ENCODE results near the gene PRDM13.

PRDM13 gene

DNA sequence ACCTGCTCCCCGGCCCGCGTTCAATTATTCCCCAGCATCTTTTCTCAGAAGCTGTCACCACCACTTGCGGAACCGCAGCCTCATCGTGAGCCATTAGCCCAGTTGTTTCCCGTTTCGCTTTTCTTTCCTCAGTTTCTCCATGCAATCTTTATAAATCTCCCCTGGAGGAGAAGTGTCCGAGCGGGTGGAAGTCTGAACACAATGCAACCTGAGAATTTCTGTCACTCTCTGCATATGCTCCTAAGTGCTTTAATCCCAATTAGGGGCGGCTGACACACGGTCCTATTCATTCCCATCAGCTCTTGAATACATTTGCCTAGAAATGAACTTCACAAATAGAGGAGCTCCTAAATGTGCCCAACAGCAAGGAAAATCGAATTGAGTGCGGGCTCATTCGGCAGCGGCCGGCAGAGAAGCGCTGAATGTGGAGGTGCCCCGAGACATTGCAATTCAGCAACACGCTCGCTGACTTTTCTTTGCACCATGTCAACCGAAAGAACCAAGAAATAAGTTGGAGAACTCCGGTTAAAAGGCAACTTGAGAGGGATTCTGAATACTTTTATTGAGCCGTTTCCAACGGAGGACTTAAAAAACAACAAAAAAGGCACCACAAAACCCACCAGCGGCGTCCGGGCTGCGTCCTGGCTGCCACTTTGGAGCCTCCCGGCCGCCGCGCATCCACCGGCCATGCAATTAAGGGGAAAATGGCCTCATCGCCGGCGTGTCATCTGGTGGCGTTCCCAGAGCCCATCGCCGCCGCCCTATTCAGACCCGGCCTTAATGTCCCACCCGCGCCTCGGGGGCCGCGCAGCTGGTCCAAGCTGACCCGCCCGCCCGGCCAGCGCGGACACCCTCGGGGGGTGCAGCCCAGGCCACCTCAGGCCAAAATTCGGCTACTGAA lies 3.9 kb upstream of the PRDM13 start:
- Histone ChIP-seq H3K27ac (replicated peaks) (no peak overlapping the region), H3K4me3 (replicated peaks; ENCODE audit: insufficient read depth, low read length) (peak overlapping the region; percentile 39), H3K27me3 (ENCODE audit: insufficient read depth, poor library complexity, severe bottlenecking) (peaks cover 80% of the 10 kb centered on the region)
- no peak for TF ChIP-seq POLR2AphosphoS5 (IDR thresholded peaks at IDR 0.05; ENCODE audit: low read depth)
- TF ChIP-seq, protein P1, sequence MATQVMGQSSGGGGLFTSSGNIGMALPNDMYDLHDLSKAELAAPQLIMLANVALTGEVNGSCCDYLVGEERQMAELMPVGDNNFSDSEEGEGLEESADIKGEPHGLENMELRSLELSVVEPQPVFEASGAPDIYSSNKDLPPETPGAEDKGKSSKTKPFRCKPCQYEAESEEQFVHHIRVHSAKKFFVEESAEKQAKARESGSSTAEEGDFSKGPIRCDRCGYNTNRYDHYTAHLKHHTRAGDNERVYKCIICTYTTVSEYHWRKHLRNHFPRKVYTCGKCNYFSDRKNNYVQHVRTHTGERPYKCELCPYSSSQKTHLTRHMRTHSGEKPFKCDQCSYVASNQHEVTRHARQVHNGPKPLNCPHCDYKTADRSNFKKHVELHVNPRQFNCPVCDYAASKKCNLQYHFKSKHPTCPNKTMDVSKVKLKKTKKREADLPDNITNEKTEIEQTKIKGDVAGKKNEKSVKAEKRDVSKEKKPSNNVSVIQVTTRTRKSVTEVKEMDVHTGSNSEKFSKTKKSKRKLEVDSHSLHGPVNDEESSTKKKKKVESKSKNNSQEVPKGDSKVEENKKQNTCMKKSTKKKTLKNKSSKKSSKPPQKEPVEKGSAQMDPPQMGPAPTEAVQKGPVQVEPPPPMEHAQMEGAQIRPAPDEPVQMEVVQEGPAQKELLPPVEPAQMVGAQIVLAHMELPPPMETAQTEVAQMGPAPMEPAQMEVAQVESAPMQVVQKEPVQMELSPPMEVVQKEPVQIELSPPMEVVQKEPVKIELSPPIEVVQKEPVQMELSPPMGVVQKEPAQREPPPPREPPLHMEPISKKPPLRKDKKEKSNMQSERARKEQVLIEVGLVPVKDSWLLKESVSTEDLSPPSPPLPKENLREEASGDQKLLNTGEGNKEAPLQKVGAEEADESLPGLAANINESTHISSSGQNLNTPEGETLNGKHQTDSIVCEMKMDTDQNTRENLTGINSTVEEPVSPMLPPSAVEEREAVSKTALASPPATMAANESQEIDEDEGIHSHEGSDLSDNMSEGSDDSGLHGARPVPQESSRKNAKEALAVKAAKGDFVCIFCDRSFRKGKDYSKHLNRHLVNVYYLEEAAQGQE (IDR thresholded peaks at IDR 0.05; ENCODE audit: insufficient replicate concordance, low read depth): no peak
- TF ChIP-seq SPI1 (IDR thresholded peaks at IDR 0.05; ENCODE audit: borderline replicate concordance, low read depth): no peak
- TF ChIP-seq, protein P2, sequence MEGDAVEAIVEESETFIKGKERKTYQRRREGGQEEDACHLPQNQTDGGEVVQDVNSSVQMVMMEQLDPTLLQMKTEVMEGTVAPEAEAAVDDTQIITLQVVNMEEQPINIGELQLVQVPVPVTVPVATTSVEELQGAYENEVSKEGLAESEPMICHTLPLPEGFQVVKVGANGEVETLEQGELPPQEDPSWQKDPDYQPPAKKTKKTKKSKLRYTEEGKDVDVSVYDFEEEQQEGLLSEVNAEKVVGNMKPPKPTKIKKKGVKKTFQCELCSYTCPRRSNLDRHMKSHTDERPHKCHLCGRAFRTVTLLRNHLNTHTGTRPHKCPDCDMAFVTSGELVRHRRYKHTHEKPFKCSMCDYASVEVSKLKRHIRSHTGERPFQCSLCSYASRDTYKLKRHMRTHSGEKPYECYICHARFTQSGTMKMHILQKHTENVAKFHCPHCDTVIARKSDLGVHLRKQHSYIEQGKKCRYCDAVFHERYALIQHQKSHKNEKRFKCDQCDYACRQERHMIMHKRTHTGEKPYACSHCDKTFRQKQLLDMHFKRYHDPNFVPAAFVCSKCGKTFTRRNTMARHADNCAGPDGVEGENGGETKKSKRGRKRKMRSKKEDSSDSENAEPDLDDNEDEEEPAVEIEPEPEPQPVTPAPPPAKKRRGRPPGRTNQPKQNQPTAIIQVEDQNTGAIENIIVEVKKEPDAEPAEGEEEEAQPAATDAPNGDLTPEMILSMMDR (IDR thresholded peaks at IDR 0.05; ENCODE audit: insufficient read depth, low read length): no peak
- TF ChIP-seq GABPA (IDR thresholded peaks at IDR 0.05; ENCODE audit: low read depth): no peak
- no peak for DNase-seq (ENCODE audit: low read depth in 1 of 2, low spot score in 1 of 2)

DNA sequence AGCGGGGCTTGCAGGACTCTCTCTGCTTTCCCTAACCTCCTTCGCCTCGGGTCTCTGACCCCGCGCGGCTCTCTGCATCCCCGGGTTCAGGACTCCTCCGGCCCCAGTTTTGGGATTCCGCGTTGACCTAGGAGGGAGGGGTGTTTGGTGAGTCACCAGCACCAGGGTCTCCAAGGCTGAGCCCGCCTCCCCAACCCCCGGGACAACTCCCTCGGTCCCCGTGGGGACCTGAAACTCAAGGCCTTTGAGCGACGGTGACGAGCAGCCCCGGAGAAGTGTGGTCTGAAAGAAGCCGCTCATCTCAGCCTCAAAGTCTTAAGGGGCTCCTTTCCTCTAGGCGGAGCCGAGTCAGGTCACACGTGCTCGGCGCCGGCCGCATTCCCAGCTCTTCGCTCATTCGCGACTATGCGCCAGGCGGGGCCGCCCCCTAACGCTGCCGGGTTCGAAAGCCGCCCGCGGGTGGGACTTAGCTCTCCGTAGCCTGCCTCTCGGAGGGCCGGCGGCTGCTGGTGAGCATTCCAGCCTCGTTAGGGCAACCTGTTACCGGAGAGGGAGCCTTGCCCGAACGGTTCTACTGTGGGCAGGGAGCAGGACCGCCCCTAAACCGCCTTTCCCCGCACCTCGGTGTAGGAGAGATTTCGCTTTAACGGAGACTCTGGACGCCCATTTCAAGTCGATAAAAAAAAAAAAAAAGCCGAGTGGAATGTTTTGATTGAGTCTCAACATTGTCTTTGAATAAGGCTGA lies 3.0 kb upstream of the PRDM13 start:
- Histone ChIP-seq H3K27me3 (ENCODE audit: insufficient read depth, poor library complexity, severe bottlenecking) (peaks cover 83% of the 10 kb centered on the region), H3K4me3 (replicated peaks; ENCODE audit: insufficient read depth, low read length) (peak overlapping the region; percentile 39), H3K27ac (replicated peaks) (no peak overlapping the region)
- TF ChIP-seq, protein P1 (IDR thresholded peaks at IDR 0.05; ENCODE audit: insufficient replicate concordance, low read depth): no peak
- no peak for TF ChIP-seq GABPA (IDR thresholded peaks at IDR 0.05; ENCODE audit: low read depth)
- no peak for TF ChIP-seq POLR2AphosphoS5 (IDR thresholded peaks at IDR 0.05; ENCODE audit: low read depth)
- TF ChIP-seq, protein P2 (IDR thresholded peaks at IDR 0.05; ENCODE audit: insufficient read depth, low read length): no peak
- TF ChIP-seq SPI1 (IDR thresholded peaks at IDR 0.05; ENCODE audit: borderline replicate concordance, low read depth): no peak
- no peak for DNase-seq (ENCODE audit: low read depth in 1 of 2, low spot score in 1 of 2)

DNA sequence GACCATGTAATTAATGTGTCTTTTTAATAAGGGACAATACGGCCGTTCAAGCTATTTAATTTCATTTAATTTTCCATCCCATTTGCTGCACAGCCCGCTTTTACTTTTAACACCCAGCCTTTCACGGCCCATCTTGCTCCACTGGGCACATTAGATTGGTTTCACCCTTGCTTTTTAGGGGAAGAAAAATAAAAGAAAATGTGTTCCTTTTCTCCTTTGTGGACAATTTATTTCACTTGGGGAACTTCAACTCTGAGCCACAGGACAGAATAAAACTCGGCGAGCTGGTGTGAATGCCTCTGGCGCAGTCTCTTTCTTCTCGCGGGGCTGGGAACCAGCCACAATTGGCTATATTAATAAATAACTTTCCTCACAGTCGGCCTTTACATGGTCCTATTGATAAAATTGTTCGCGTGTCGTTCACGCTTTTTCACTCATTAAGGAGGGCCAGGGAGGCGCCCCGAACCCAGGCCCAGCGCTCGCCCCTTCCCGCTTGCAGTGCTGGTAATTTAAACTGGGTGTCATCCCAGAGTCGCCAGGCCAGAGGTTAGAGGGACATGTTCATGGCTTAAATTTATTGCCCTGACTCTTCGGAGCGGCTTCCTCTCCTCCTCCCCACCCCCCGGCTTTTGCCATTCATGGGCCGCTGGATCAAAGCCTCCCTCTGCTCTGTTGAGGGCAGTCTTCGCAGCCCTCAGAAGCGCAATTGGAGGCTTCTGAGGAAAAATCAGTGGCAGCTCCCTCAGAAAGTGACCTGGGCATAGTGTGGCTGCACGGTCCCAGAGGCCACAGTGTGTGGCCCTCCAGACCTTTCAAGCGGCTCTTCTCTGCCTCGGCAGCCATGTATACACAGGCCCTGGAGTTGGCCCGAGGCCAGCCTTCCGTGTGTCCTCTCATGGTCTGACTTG lies 2.2 kb upstream of the PRDM13 start:
- no peak for DNase-seq (ENCODE audit: low read depth in 1 of 2, low spot score in 1 of 2)
- H3K27ac ChIP-seq (replicated peaks): no peak overlapping the region
- peak overlapping the region; percentile 39 for H3K4me3 ChIP-seq (replicated peaks; ENCODE audit: insufficient read depth, low read length)
- TF ChIP-seq SPI1 (IDR thresholded peaks at IDR 0.05; ENCODE audit: borderline replicate concordance, low read depth) (no peak), GABPA (IDR thresholded peaks at IDR 0.05; ENCODE audit: low read depth) (no peak), POLR2AphosphoS5 (IDR thresholded peaks at IDR 0.05; ENCODE audit: low read depth) (no peak)
- TF ChIP-seq, protein P1 (IDR thresholded peaks at IDR 0.05; ENCODE audit: insufficient replicate concordance, low read depth): no peak
- TF ChIP-seq, protein P2 (IDR thresholded peaks at IDR 0.05; ENCODE audit: insufficient read depth, low read length): no peak
- H3K27me3 ChIP-seq (ENCODE audit: insufficient read depth, poor library complexity, severe bottlenecking): peaks cover 87% of the 10 kb centered on the region

Measured in HL-60 (cell line).